IPS DF 4.7 (cell line): ENCODE measurements around the gene TKFC.

Experiments
- DNase-seq: peaks from one replicate; pipeline ENCODE4 v3.0.0-alpha.2; 2013; ENCODE audit warnings: low spot score; ENCODE audit errors: extremely low read depth

Gene TKFC

GRCh38 chr11:61325649-61326414 lies 7.2 kb upstream of the TKFC start:
- DNase-seq: no peak

GRCh38 chr11:61327669-61328071 lies 5.4 kb upstream of the TKFC start:
- DNase-seq: no peak

- no peak for DNase-seq
Measured at GRCh38 chr11:61328351-61328750, 4.7 kb upstream of the TKFC start.

- no peak for DNase-seq
Measured at GRCh38 chr11:61329871-61330270, 3.2 kb upstream of the TKFC start.

- DNase-seq: no peak
Measured at GRCh38 chr11:61331651-61332050, 1.4 kb upstream of the TKFC start.

GRCh38 chr11:61332281-61332796 lies 689 bp upstream of the TKFC start:
- DNase-seq: no peak

GRCh38 chr11:61333550-61334433 lies 764 bp downstream of the TKFC start:
- no peak for DNase-seq

- no peak for DNase-seq
Measured at GRCh38 chr11:61334434-61335354, 1.7 kb downstream of the TKFC start.

- DNase-seq: no peak
Measured at GRCh38 chr11:61335355-61335710, 2.3 kb downstream of the TKFC start.

- DNase-seq: peak; percentile 82
Measured at GRCh38 chr11:61336171-61336935, 3.3 kb downstream of the TKFC start.

GRCh38 chr11:61337706-61338470 lies 4.9 kb downstream of the TKFC start:
- no peak for DNase-seq

GRCh38 chr11:61338783-61339489 lies 5.9 kb downstream of the TKFC start:
- no peak for DNase-seq

GRCh38 chr11:61339490-61339878 lies 6.5 kb downstream of the TKFC start:
- no peak for DNase-seq

GRCh38 chr11:61340979-61341378 lies 8.0 kb downstream of the TKFC start:
- DNase-seq: no peak

GRCh38 chr11:61341706-61342105 lies 8.7 kb downstream of the TKFC start:
- no peak for DNase-seq

GRCh38 chr11:61342207-61342803 lies 9.3 kb downstream of the TKFC start:
- DNase-seq: no peak

- no peak for DNase-seq
Measured at GRCh38 chr11:61343792-61344745, 11.0 kb downstream of the TKFC start.

GRCh38 chr11:61345170-61345610 lies 12.2 kb downstream of the TKFC start:
- DNase-seq: no peak
